Keratinocyte (primary cell): Measurements from ENCODE around the gene FAM107B.

Experiments
- EZH2 ChIP-seq: IDR thresholded peaks from one replicate; pipeline ENCODE4 v1.6.1; 2012; ENCODE audit warnings: inconsistent platforms, mild to moderate bottlenecking, low read length, moderate library complexity
- TF ChIP-seq, protein P1 (sequence below), 3 experiments: IDR thresholded peaks in 1 of 3; conservative IDR thresholded peaks in 1 of 3; optimal IDR thresholded peaks in 1 of 3; 2 replicates in 2 of 3; 3 replicates in 1 of 3; pipeline versions ENCODE3 to v1.5.1; 2011; ENCODE audit warnings: low read length in 3 of 3, mild to moderate bottlenecking in 3 of 3, moderate library complexity in 2 of 3, control low read depth in 1 of 3, inconsistent platforms in 1 of 3; ENCODE audit not compliant: insufficient read depth in 2 of 3; ENCODE audit errors: extremely low read depth in 1 of 3

DNA sequence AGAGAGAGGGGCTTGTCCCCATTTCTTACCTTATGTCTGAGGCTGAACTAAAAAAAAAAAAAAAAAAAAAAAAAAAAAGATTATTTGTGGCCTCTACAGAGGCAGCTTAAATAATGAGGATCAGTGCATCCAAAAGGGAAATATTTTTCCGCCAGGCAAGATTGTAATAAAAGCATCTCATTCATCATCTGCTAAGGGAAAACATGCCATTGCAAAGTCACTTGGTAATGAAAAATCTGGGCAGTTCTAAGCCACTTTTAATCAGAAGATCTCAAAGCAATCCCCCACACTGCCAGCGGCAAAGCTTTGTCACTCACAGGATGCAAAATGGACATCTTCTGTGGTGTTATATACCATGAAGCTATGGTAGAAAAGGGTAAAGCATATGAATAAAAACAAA, 3.8 kb downstream of the FAM107B start:
- TF ChIP-seq, protein P1, sequence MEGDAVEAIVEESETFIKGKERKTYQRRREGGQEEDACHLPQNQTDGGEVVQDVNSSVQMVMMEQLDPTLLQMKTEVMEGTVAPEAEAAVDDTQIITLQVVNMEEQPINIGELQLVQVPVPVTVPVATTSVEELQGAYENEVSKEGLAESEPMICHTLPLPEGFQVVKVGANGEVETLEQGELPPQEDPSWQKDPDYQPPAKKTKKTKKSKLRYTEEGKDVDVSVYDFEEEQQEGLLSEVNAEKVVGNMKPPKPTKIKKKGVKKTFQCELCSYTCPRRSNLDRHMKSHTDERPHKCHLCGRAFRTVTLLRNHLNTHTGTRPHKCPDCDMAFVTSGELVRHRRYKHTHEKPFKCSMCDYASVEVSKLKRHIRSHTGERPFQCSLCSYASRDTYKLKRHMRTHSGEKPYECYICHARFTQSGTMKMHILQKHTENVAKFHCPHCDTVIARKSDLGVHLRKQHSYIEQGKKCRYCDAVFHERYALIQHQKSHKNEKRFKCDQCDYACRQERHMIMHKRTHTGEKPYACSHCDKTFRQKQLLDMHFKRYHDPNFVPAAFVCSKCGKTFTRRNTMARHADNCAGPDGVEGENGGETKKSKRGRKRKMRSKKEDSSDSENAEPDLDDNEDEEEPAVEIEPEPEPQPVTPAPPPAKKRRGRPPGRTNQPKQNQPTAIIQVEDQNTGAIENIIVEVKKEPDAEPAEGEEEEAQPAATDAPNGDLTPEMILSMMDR (optimal IDR thresholded peaks at IDR 0.05 in 1 of 3, IDR thresholded peaks at IDR 0.05 in 1 of 3, conservative IDR thresholded peaks at IDR 0.05 in 1 of 3; ENCODE audit: extremely low read depth in 1 of 3, insufficient read depth in 2 of 3, low read length in 3 of 3) = no peak
- TF ChIP-seq EZH2 = no peak
